K562 (cell line): ENCODE measurements around the gene SLC5A5. TPM values are rescaled to one million over a fixed set of nuclear protein-coding genes. Genes with fewer than 3 reads are reported as not detected.
A peak's percentile ranks its signal among the peaks of the same experiment; 100 is the strongest.

ENCODE experiments used
- DPF2 ChIP-seq: fragments of 450-650 bp; IDR thresholded peaks from 2 replicates; pipeline ENCODE4 v1.6.1; 2016
- FOXP1 ChIP-seq: sonication (generic); formaldehyde crosslinking; IDR thresholded peaks from 2 replicates; pipeline ENCODE4 v1.8.0; 2022; ENCODE audit warnings: mild to moderate bottlenecking, missing genetic modification reagents
- MECOM ChIP-seq: fragments of 250-450 bp; sonication (Bioruptor Pico); IDR thresholded peaks from 2 replicates; pipeline ENCODE4 v1.8.0; 2022; ENCODE audit warnings: inconsistent platforms
- NCOA4 ChIP-seq: fragments of 450-650 bp; IDR thresholded peaks from 2 replicates; pipeline ENCODE4 v1.6.1; 2018; ENCODE audit warnings: mild to moderate bottlenecking; ENCODE audit not compliant: partially characterized antibody
- STAG1 ChIP-seq: sonication (generic); formaldehyde crosslinking; IDR thresholded peaks from 2 replicates; pipeline ENCODE4 v1.5.0; 2020; ENCODE audit warnings: missing genetic modification reagents, borderline replicate concordance
- U2AF1 ChIP-seq: fragments of 200-400 bp; formaldehyde crosslinking; optimal IDR thresholded peaks from 2 replicates; pipeline ENCODE3; 2017; ENCODE audit warnings: mild to moderate bottlenecking, low read depth, low read length, moderate library complexity
- ZNF41 ChIP-seq: fragments of 250-450 bp; sonication (Bioruptor Pico); conservative IDR thresholded peaks from 2 replicates; pipeline ENCODE4 v1.4.0; 2020; ENCODE audit warnings: mild to moderate bottlenecking
- polyA plus RNA-seq, 8 experiments: library from polyadenylated mRNA; depleted of rRNA in 4 of 8; stranded (reverse) in 5 of 8; unstranded in 3 of 8; fragments of >200 nt; fragmentation: Nextera tagmentation in 2 of 8; fragmentation: Illumina TruSeq in 1 of 8; extraction: Ambion mirVana in 2 of 8; extraction: Trizol in 1 of 8; gene quantifications; 2 replicates each; pipeline versions ENCODE4 v1.2.1 to v1.2.3, GENCODE V29; 2011 to 2014; ENCODE audit warnings: inconsistent platforms in 1 of 8, missing spikeins in 1 of 8
- total RNA-seq, 7 experiments: library from RNA; depleted of rRNA in 6 of 7; stranded (reverse); fragments of >200 nt in 6 of 7; fragmentation: Illumina TruSeq in 2 of 7; extraction: Trizol in 2 of 7; gene quantifications; 2 replicates each; pipeline versions ENCODE4 v1.2.1 to v1.2.3, GENCODE V29; 2011 to 2021; ENCODE audit warnings: low replicate concordance in 1 of 7
- TF ChIP-seq, protein P1 (sequence below): fragments of 450-650 bp; IDR thresholded peaks from 2 replicates; pipeline ENCODE4 v1.6.1; 2016; ENCODE audit warnings: mild to moderate bottlenecking, moderate library complexity
- TF ChIP-seq, protein P2 (sequence below): sonication (generic); formaldehyde crosslinking; IDR thresholded peaks from 2 replicates; pipeline ENCODE4 v1.9.0; 2022; ENCODE audit warnings: mild to moderate bottlenecking, missing genetic modification reagents
- TF ChIP-seq, protein P3 (sequence below): fragments of 450-650 bp; IDR thresholded peaks from 2 replicates; pipeline ENCODE4 v1.6.1; 2018; ENCODE audit not compliant: partially characterized antibody

Gene SLC5A5
- total and polyA plus RNA-seq, 9 of the 15 experiments (the other 6 are each of a cell fraction or from before 2014, with no cell fraction given): 0.10 to 0.73 (median 0.23) TPM

DNA sequence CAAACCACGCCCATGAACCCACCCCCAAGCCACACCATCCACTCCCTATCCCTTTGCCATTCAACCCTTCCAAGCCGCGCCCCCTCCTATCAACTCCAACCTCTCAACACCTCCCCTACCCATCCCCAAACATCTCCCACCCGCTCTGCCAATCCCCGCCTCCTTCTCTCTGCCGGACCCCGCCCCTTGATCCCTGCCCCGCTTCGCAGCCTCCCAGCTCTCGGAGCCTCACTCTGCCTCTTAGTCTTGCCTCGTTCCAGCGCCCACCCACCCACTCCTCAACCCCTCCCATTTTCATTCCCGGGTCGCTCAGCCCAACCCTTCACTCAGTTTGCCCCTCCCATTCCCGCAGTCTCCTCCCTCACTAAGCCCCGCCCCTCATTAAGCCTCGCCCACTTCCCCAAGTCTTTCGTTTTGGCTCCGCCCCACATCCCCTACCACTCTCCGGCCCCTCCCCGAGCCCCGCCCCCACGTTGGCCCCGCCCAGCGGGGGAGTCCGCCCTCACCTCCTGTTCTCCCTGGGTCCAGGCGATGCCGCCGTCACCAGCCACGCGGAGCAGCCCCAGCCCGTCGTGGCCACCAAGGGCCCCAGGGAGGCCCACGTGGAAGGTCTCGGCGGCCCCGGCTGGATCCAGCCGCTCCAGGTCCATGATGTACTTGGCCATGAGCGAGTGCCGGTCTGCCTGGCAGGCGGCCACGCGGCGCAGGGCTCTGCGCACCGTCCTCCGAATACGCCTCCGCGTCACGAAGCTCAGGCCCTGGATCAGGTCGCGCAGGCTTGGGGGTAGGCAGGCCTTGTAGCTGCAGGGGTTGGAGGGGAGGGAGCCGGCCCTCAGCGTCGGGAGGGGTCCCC lies 29.7 kb upstream of the SLC5A5 start (continued):
- TF ChIP-seq, protein P1, sequence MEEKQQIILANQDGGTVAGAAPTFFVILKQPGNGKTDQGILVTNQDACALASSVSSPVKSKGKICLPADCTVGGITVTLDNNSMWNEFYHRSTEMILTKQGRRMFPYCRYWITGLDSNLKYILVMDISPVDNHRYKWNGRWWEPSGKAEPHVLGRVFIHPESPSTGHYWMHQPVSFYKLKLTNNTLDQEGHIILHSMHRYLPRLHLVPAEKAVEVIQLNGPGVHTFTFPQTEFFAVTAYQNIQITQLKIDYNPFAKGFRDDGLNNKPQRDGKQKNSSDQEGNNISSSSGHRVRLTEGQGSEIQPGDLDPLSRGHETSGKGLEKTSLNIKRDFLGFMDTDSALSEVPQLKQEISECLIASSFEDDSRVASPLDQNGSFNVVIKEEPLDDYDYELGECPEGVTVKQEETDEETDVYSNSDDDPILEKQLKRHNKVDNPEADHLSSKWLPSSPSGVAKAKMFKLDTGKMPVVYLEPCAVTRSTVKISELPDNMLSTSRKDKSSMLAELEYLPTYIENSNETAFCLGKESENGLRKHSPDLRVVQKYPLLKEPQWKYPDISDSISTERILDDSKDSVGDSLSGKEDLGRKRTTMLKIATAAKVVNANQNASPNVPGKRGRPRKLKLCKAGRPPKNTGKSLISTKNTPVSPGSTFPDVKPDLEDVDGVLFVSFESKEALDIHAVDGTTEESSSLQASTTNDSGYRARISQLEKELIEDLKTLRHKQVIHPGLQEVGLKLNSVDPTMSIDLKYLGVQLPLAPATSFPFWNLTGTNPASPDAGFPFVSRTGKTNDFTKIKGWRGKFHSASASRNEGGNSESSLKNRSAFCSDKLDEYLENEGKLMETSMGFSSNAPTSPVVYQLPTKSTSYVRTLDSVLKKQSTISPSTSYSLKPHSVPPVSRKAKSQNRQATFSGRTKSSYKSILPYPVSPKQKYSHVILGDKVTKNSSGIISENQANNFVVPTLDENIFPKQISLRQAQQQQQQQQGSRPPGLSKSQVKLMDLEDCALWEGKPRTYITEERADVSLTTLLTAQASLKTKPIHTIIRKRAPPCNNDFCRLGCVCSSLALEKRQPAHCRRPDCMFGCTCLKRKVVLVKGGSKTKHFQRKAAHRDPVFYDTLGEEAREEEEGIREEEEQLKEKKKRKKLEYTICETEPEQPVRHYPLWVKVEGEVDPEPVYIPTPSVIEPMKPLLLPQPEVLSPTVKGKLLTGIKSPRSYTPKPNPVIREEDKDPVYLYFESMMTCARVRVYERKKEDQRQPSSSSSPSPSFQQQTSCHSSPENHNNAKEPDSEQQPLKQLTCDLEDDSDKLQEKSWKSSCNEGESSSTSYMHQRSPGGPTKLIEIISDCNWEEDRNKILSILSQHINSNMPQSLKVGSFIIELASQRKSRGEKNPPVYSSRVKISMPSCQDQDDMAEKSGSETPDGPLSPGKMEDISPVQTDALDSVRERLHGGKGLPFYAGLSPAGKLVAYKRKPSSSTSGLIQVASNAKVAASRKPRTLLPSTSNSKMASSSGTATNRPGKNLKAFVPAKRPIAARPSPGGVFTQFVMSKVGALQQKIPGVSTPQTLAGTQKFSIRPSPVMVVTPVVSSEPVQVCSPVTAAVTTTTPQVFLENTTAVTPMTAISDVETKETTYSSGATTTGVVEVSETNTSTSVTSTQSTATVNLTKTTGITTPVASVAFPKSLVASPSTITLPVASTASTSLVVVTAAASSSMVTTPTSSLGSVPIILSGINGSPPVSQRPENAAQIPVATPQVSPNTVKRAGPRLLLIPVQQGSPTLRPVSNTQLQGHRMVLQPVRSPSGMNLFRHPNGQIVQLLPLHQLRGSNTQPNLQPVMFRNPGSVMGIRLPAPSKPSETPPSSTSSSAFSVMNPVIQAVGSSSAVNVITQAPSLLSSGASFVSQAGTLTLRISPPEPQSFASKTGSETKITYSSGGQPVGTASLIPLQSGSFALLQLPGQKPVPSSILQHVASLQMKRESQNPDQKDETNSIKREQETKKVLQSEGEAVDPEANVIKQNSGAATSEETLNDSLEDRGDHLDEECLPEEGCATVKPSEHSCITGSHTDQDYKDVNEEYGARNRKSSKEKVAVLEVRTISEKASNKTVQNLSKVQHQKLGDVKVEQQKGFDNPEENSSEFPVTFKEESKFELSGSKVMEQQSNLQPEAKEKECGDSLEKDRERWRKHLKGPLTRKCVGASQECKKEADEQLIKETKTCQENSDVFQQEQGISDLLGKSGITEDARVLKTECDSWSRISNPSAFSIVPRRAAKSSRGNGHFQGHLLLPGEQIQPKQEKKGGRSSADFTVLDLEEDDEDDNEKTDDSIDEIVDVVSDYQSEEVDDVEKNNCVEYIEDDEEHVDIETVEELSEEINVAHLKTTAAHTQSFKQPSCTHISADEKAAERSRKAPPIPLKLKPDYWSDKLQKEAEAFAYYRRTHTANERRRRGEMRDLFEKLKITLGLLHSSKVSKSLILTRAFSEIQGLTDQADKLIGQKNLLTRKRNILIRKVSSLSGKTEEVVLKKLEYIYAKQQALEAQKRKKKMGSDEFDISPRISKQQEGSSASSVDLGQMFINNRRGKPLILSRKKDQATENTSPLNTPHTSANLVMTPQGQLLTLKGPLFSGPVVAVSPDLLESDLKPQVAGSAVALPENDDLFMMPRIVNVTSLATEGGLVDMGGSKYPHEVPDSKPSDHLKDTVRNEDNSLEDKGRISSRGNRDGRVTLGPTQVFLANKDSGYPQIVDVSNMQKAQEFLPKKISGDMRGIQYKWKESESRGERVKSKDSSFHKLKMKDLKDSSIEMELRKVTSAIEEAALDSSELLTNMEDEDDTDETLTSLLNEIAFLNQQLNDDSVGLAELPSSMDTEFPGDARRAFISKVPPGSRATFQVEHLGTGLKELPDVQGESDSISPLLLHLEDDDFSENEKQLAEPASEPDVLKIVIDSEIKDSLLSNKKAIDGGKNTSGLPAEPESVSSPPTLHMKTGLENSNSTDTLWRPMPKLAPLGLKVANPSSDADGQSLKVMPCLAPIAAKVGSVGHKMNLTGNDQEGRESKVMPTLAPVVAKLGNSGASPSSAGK: peak; percentile 99
- TF ChIP-seq FOXP1 (CRISPR knock-in tag) (peak; percentile 95), STAG1 (CRISPR knock-in tag) (peak; percentile 41; the same call in 1 of the 2 replicates), DPF2 (0 out of 2 replicates have a peak, but pooled peaks have one; percentile 19), U2AF1 (peak; percentile 75), NCOA4 (no peak), MECOM (CRISPR knock-in tag) (no peak), ZNF41 (0 out of 2 replicates have a peak, but pooled peaks have one; percentile 55)
- TF ChIP-seq, protein P2, sequence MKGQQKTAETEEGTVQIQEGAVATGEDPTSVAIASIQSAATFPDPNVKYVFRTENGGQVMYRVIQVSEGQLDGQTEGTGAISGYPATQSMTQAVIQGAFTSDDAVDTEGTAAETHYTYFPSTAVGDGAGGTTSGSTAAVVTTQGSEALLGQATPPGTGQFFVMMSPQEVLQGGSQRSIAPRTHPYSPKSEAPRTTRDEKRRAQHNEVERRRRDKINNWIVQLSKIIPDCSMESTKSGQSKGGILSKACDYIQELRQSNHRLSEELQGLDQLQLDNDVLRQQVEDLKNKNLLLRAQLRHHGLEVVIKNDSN (CRISPR knock-in tag): peak; percentile 56
- TF ChIP-seq, protein P3, sequence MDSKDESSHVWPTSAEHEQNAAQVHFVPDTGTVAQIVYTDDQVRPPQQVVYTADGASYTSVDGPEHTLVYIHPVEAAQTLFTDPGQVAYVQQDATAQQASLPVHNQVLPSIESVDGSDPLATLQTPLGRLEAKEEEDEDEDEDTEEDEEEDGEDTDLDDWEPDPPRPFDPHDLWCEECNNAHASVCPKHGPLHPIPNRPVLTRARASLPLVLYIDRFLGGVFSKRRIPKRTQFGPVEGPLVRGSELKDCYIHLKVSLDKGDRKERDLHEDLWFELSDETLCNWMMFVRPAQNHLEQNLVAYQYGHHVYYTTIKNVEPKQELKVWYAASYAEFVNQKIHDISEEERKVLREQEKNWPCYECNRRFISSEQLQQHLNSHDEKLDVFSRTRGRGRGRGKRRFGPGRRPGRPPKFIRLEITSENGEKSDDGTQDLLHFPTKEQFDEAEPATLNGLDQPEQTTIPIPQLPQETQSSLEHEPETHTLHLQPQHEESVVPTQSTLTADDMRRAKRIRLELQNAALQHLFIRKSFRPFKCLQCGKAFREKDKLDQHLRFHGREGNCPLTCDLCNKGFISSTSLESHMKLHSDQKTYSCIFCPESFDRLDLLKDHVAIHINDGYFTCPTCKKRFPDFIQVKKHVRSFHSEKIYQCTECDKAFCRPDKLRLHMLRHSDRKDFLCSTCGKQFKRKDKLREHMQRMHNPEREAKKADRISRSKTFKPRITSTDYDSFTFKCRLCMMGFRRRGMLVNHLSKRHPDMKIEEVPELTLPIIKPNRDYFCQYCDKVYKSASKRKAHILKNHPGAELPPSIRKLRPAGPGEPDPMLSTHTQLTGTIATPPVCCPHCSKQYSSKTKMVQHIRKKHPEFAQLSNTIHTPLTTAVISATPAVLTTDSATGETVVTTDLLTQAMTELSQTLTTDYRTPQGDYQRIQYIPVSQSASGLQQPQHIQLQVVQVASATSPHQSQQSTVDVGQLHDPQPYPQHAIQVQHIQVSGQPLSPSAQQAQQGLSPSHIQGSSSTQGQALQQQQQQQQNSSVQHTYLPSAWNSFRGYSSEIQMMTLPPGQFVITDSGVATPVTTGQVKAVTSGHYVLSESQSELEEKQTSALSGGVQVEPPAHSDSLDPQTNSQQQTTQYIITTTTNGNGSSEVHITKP: peak; percentile 78
